ENCODE measurements around the gene RGS19.

RGS19 gene

GRCh38 chr20:64077094-64077493 lies 2.2 kb downstream of the RGS19 start:
- no peak for DNase-seq (ENCODE audit: low spot score)

GRCh38 chr20:64076061-64076997 lies 3.0 kb downstream of the RGS19 start:
- DNase-seq (ENCODE audit: low spot score): no peak

- DNase-seq (ENCODE audit: low spot score): no peak
These were observed 3.8 kb downstream of the RGS19 start for GRCh38 chr20:64075556-64075955.

GRCh38 chr20:64074963-64075362 lies 4.4 kb downstream of the RGS19 start:
- DNase-seq (ENCODE audit: low spot score): no peak

DNA sequence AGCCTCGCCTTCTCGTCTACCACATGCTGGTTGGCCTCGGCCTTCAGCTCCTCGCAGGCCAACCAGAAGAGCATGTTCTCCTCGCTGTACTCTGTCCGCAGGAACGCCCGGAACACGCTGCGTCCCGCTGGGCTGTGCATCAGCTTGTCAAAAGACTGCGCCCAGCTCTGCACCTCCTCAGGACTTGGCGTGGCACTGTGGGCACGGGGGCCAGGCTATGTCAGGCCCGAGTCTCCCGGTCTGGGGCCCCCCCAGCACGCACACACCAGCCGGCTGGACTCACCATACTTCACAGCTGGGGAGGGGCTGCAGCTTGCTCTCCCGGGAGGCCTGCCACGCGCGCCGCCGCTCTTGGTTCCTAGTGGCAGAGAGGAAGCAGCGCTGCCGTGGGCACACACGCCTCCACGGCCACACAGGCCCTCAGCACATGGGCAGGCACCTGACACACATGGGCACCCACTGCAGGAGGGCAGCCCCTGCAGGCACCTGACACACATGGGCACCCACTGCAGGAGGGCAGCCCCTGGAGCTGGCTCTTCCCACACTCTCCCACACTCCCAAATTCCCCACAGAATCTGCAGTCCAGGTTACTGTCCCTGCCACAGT lies 5.0 kb downstream of the RGS19 start:
- no peak for DNase-seq (ENCODE audit: low spot score)

DNA sequence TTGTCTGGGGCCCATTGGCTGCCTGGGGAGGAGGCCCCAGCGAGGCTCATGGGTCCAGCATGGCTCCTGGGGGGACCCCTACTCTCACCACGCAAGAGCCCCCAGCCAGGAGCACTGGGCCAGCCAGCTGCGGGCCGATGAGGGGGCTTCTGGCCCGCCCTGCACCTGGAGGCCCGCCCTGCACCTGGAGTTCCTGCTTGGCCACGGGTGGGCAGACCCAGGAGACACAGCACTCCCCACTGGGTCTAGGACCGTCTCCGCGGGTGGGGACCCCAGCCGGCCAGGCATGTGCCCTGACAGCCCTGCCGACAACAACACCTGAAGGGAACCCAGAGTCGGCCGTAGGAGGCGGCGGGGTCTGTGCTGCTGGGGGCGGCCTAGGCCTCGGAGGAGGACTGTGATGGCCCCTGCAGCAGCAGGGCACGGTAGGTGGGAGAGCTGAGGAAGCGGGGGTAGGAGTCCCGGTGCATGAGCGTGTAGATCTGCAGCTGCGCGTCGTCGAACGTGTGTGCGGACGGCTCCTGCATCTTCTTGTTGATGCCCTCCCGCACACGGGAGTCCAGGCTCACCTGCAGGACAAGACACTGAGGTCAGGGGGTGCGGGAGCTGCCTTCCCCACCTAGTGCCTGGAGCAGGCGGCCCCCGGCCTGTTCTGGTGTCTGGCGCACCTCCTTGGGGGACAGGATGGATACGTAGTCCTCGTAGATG lies 5.7 kb downstream of the RGS19 start:
- no peak for DNase-seq (ENCODE audit: low spot score)

DNA sequence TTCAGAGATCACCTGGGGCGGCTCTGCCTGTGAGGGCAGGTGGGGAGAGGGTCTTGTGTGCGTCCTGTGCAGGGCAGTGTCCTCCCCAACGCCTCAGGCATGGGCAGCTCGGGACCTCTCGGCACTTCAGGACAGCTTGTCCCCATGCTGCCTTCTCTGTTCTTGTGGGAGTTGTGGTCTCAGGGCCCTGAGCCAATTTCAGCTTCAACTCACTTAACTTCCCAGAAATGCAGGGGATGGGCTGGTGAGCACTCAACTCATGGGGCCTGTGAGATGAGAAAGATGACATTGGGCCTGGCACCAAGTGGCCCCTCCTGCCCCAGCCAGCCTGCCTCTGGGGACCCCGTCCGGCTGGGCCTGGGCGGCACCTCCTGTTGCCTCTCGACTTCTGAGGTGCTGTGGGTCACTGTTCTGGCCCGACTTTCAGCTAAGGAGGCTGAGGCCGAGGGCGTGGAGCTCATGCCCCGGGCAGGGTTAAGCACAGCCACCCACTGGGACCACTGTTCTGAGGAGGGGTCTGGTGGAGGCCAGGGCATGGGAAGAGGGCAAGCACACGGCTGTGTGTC lies 6.7 kb downstream of the RGS19 start:
- DNase-seq (ENCODE audit: low spot score): no peak

DNA sequence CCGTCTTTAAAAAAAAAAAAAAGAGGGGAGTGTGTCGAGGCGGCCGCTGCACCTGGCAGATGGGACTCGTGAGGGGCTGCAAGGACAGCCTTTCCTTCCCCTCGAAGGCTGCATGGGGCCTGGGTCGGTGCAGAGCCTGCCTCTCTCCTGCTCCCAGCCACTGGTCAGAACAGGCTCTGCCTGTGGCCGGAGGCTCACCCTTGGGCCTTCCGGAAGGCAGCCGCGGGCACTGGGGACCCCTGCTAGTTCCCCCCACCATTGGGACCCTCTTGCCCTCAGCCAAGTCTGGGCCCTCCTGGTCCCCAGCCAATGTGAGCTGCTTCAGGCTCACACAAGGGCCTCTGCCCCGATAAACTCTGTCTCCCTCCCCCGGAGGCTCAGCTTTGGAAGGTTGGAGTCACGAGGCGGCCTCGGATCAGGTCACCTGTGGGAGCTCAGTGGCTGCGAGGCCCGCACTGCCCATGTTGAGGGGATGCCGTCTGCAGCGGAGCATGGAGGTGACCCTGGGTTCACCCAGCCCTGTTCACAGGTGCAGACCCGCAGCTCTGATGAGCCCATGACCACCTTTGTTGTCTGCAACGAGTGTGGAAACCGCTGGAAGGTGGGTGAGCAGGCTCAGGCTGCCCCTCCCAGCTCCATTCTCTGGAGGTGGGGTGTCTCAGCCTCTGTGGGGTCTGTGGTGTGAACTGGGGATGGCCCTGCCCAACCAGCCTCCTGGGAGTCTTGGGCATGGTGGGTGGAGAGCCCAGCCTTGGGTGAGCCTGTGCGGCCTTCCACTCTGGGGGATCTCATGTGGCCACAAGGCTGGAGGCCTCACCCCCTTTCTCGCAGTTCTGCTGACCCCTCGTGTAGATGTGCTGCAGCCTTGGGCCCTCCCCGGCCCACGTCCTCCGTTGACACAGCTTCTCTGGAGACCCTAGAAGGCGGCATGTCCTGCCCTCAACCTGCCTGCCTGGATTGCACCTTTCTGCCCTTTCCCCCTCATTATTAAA lies 7.7 kb downstream of the RGS19 start:
- DNase-seq (ENCODE audit: low spot score): no peak

DNA sequence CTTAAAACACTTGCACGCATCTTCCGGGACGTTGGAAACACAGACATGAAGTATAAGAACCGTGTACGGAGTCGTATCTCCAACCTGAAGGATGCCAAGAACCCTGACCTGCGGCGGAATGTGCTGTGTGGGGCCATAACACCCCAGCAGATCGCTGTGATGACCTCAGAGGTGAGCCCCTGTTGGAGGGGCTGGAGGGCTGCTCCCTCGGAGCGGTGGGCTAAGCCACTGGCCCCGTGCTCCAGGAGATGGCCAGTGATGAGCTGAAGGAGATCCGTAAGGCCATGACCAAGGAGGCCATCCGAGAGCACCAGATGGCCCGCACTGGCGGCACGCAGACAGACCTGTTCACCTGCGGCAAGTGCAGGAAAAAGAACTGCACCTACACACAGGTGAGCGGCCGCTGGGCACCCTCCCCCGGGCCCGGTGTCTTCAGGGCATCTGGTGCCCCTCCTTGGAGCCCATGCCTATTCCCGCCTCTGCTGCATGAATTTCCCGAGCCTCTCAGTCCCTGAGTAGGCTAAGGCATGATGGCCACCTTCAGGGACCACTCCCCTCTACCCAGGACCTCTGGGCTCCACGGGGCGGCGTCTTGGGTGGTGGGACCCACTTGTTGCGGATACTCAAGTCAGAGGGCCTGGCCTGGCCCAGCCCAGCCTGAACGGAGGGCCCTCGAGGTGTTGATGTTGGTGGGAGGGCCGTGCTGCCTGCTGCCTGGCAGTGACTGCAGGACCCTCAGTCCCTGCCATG lies 8.9 kb downstream of the RGS19 start:
- DNase-seq (ENCODE audit: low spot score): no peak

DNA sequence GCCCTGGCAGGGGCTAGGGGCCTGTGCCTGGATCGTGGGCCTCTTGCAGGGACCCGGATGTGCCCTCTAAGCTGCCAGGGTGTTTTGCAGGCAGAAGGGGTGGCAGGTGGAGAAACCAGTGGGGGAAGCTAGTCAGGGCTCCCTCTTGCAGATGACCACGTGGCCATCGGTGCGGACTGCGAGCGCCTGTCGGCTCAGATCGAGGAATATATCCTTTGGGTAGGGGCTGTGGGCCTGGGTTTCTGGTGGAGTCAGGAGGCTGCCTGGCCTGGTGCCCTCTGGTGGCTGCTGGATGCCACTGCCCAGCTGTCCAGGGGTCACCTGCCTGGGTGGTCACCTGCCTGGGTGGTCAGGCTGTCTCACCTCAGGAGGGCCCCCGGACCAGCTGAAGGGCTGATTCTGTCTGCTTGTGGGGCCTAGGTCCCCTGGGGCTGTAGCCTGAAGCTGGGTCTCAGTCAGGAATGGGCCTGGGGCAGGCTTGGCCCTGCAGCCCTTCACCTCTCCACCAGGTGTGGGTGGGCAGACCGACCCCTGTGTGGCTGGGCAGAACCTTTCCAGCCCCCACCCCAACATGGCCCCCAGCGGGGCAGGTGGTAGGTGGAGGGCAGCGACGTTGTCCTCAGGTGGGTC lies 9.6 kb downstream of the RGS19 start:
- DNase-seq (ENCODE audit: low spot score): peak; percentile 90

- DNase-seq (ENCODE audit: low spot score): no peak
These were observed 10.1 kb downstream of the RGS19 start for GRCh38 chr20:64069209-64069613.

DNA sequence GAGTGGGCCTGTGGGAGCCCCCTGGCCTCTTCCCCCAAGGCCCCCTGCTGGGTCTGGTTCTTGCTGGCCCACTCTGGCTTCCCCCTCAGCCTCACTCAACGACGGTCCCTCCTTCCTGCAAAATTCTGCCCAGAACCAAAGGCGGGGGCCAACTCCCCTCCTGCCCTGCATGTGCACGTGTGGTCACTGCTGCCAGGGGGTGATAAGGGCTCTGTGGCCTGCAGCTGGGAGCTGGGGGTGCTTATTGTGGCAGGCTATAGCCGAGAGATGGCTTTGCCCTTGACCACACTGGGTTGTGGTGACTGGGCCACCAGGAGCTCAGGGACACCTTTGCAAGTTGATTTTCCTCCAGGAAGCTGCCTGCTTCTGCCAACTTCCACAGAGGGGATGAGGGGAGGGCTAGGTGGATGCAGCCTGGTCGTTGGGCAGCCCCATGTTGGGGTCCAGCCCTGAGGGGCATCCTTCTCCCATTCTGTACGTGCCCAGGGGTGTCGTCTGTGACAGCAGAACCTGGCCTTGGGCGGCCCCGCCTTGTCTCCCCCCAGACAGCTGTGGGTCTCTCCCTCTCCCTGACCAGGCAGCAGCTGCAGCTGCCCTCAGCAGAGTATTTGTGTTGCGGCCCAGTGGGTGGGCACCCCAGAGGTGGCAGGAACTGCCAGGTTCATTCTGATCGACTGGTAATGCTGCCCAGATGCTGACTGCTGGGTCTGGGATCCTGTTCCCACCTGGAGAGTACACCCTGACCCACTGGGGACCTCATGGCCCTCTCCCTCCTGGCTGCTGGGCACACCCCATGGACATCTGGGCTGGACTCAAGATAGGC lies 10.7 kb downstream of the RGS19 start:
- DNase-seq (ENCODE audit: low spot score): no peak

- DNase-seq (ENCODE audit: low spot score): no peak
These were observed 11.5 kb downstream of the RGS19 start for GRCh38 chr20:64067733-64068307.

DNA sequence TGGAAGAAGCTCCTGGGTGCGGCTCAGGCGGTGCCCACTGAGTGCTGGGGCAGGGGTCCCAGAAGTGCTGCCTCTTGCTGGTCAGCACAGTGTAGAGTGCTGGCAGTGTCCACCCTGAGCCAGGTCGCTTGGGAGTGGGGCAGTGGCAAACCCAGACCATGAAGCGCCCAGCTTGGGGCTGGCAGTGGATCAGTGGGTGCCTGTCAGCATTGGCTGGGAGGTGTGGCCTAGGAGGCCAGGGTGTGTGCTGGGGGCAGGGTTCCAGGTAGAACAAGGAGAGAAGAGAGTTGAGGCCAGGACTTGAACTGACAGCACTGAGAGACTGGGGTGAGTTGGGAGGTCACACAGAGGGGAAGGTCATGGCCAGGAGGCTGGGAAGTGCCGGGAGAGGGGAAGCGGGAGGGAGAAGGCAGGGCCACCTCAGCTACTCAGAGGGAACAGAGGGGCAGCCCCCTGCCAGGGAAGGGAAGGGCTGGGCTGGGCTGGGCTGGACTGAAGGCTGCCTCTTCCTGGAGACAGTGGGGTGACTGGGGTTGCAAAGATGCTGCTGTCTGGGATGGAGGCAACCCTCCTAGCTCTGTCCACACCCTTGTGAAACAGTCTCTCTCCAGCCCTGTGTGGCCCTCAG lies 12.2 kb downstream of the RGS19 start:
- DNase-seq (ENCODE audit: low spot score): no peak

GRCh38 chr20:64065974-64066343 lies 13.4 kb downstream of the RGS19 start:
- no peak for DNase-seq (ENCODE audit: low spot score)

DNA sequence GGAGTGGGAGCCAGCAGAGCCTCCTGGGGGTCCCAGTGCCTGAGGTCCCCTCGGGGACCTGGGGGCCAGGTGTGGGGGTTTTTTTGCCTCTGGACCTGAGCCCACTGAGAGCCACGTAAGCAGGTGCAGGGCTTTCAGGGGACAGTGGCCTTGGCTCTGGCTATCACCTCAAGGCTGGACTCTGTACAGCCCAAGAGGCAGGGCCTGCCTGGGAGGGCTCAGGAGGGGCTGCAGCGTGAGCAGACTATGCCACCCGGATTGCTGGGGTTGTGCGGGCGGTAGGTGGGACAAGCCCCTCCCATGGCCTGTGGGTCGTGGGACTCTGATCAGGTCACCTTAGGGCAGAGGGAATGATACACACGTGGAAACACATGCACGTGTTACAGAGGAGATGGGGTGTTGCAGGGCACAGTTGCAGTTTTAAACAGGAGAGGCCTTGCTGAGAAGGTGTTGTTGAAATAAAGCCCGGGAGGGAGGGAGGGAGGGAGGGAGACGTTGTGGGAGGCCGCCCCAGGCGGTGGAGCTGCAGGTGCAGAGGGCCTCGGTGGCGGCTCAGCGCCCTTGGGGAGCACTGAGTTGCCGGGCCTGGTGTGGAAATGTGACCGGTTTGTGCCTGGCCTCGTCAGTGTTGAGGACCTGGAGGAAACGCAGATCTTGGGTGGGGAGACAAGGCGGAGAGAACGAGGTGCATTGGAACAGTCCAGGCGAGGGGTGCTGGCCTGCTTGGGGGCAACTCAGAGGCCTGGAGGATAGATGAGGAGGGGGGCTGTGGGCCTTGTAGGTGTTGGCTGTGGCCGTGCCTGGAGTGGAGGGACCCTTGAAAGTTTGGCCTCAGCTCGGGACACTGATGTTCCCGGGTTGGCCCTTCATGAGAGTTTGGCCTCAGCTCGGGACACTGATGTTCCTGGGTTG lies 14.0 kb downstream of the RGS19 start:
- DNase-seq (ENCODE audit: low spot score): no peak

DNA sequence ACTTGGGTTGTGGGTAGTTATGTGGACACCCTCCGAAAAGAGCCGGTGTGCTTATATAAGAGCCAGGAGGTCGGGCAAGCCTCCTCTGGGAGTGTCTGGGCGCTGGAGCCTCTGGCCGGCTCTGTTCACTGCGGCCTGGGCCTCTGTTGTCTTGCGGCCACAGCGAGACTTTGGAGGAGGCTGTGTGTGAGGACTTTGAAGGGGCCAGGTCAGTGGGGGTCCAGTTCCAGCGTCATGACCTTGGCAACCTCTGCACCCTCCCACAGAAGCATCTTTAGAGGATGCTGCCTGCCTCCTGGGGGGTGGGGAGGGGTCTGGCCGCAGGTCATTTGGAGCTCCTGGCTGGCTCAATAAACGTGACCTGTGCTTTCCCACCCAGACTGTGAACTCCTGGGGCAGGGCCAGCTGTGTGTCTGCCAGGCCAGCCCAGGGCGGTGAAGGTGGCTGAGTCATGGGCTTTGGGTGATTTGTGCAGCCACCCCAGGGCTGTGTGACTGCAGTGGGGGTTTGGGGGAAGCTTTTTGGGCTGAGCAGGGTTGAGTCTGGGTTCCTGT lies 15.1 kb downstream of the RGS19 start:
- DNase-seq (ENCODE audit: low spot score): no peak
